GM23338 (cell line): ENCODE data around the gene ERICH3. TPM values are rescaled to one million over a fixed set of nuclear protein-coding genes. Genes with fewer than 3 reads are reported as not detected.

Experiments used
- ATAC-seq: fragments of 200-7000 bp; cut with Tn5 transposase; 3 replicates; pipeline ENCODE4 v1.9.1; 2020
- DNase-seq: peaks from one replicate; pipeline ENCODE4 v3.0.0-alpha.2; 2015; ENCODE audit warnings: low spot score
- H2AFZ ChIP-seq: fragments of 200-600 bp; sonication (generic); 2 replicates; pipeline ENCODE4 v1.8.0; 2016; ENCODE audit warnings: antibody characterized with exemption, mild to moderate bottlenecking, moderate library complexity
- H3F3A ChIP-seq: fragments of 200-600 bp; sonication (generic); replicated peaks from 2 replicates; pipeline ENCODE4 v1.8.0; 2017; ENCODE audit warnings: antibody characterized with exemption, mixed run types, low read depth
- H3K27ac ChIP-seq: fragments of 200-600 bp; sonication (generic); 2 replicates; pipeline ENCODE4 v1.6.1; 2016; ENCODE audit warnings: low read depth
- H3K27me3 ChIP-seq: fragments of 200-600 bp; sonication (generic); 2 replicates; pipeline ENCODE4 v1.8.0; 2016; ENCODE audit warnings: mild to moderate bottlenecking, mixed run types, moderate library complexity; ENCODE audit not compliant: insufficient read depth
- H3K36me3 ChIP-seq: fragments of 200-600 bp; sonication (generic); 2 replicates; pipeline ENCODE4 v1.8.0; 2016; ENCODE audit warnings: mild to moderate bottlenecking; ENCODE audit not compliant: insufficient read depth
- H3K4me1 ChIP-seq: fragments of 200-600 bp; sonication (generic); 2 replicates; pipeline ENCODE4 v1.8.0; 2016; ENCODE audit warnings: mild to moderate bottlenecking, moderate library complexity; ENCODE audit not compliant: insufficient read depth
- H3K4me2 ChIP-seq: fragments of 200-600 bp; sonication (generic); 2 replicates; pipeline ENCODE4 v1.7.1; 2017; ENCODE audit warnings: mixed run types
- H3K4me3 ChIP-seq: fragments of 200-600 bp; sonication (generic); 2 replicates; pipeline ENCODE4 v1.6.1; 2016; ENCODE audit warnings: mixed run types
- H3K79me2 ChIP-seq: fragments of 200-600 bp; sonication (generic); replicated peaks from 2 replicates; pipeline ENCODE4 v1.8.0; 2017; ENCODE audit warnings: mild to moderate bottlenecking; ENCODE audit not compliant: insufficient read depth
- H3K9me2 ChIP-seq: fragments of 200-600 bp; sonication (generic); 2 replicates; pipeline ENCODE4 v1.8.0; 2017; ENCODE audit not compliant: insufficient read depth
- H4K20me1 ChIP-seq: fragments of 200-600 bp; sonication (generic); replicated peaks from 2 replicates; pipeline ENCODE4 v1.8.0; 2017; ENCODE audit warnings: mild to moderate bottlenecking; ENCODE audit not compliant: insufficient read depth
- H3K27ac Mint-ChIP-seq: 2 replicates; pipeline ENCODE4 v1.8.0; 2020; ENCODE audit warnings: inconsistent platforms, mild to moderate bottlenecking, moderate library complexity, mixed read lengths
- H3K27me3 Mint-ChIP-seq: 3 replicates; pipeline ENCODE4 v1.8.0; 2022; ENCODE audit warnings: low read depth, mild to moderate bottlenecking, moderate library complexity, mixed read lengths, inconsistent platforms; ENCODE audit not compliant: insufficient read depth, poor library complexity
- H3K36me3 Mint-ChIP-seq: 3 replicates; pipeline ENCODE4 v1.8.0; 2021; ENCODE audit warnings: low read depth, mild to moderate bottlenecking, inconsistent platforms, moderate library complexity, mixed read lengths
- H3K4me1 Mint-ChIP-seq: 3 replicates; pipeline ENCODE4 v1.8.0; 2020; ENCODE audit warnings: mild to moderate bottlenecking, inconsistent platforms, mixed read lengths
- H3K4me3 Mint-ChIP-seq: 3 replicates; pipeline ENCODE4 v1.8.0; 2021; ENCODE audit warnings: moderate library complexity, mild to moderate bottlenecking, inconsistent platforms, mixed read lengths
- H3K9me3 Mint-ChIP-seq: 3 replicates; pipeline ENCODE4 v1.8.0; 2020; ENCODE audit warnings: moderate library complexity, mild to moderate bottlenecking, inconsistent platforms, mixed read lengths
- CREB1 ChIP-seq: fragments of 250-450 bp; sonication (Bioruptor Pico); IDR thresholded peaks from 2 replicates; pipeline ENCODE4 v1.5.0; 2020; ENCODE audit warnings: low read depth, mild to moderate bottlenecking, moderate library complexity
- ETS1 ChIP-seq: IDR thresholded peaks from 2 replicates; pipeline ENCODE4 v1.6.1; 2016; ENCODE audit warnings: antibody characterized with exemption
- NANOG ChIP-seq: IDR thresholded peaks from 2 replicates; pipeline ENCODE4 v1.6.1; 2016; ENCODE audit warnings: antibody characterized with exemption, borderline replicate concordance
- STAT1 ChIP-seq: IDR thresholded peaks from one replicate; pipeline ENCODE4 v1.6.1; 2016; ENCODE audit warnings: antibody characterized with exemption; ENCODE audit not compliant: unreplicated experiment
- ZNF114 ChIP-seq: fragments of 250-450 bp; sonication (Bioruptor Pico); IDR thresholded peaks from 2 replicates; pipeline ENCODE4 v1.5.0; 2020; ENCODE audit warnings: mild to moderate bottlenecking, moderate library complexity
- polyA plus RNA-seq: library from polyadenylated mRNA; unstranded; fragments of >200 nt; fragmentation: Nextera tagmentation; extraction: Ambion mirVana; gene quantifications from 2 replicates; pipeline ENCODE4 v1.2.1, GENCODE V29; 2016
- total RNA-seq: library from RNA; depleted of rRNA; stranded (reverse); fragments of >200 nt; shearing (Covaris generic); gene quantifications from 2 replicates; pipeline ENCODE4 v1.2.3, GENCODE V29; 2014
- TF ChIP-seq, protein P1 (sequence below): IDR thresholded peaks from one replicate; pipeline ENCODE4 v1.6.1; 2018; ENCODE audit warnings: antibody characterized with exemption; ENCODE audit not compliant: unreplicated experiment
- TF ChIP-seq, protein P2 (sequence below): fragments of 250-450 bp; sonication (Bioruptor Pico); IDR thresholded peaks from 2 replicates; pipeline ENCODE4 v1.5.0; 2020; ENCODE audit warnings: mild to moderate bottlenecking, moderate library complexity

Gene ERICH3
- total and polyA plus RNA-seq, 2 experiments from 2014 or later: not detected

DNA sequence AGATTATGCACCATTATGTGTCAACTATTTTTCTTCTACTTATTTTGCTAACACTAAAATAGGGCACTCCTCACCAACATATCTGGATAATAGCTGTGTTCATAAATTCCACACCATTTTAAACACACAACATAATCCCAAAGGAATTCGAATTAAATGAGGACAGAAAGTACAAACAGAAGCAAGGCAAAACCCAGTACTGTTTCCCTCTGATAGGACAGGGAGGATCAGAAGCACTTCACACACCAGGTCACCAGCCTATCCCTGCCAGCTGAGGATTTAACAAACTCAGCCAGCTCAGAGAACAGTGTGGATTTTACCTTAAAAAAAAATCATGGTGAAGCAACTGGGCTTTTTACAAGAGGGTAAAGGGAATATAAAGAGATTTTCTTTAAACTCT is 39.3 kb upstream of the ERICH3 start:
- Histone ChIP-seq H3K4me2 (no peak overlapping the region), H2AFZ (no peak overlapping the region), H3K4me3 (no peak overlapping the region), H3F3A (no peaks in the 10 kb centered on the region), H4K20me1 (no peaks in the 10 kb centered on the region; the same call in 1 of the 2 replicates), H3K79me2 (no peaks in the 10 kb centered on the region), H3K27me3 (no peaks in the 10 kb centered on the region), H3K4me1 (peaks cover 9% of the 10 kb centered on the region; the same call in 1 of the 2 replicates), H3K36me3 (0 out of 2 replicates have a peak, but pooled peaks cover 5% of the 10 kb centered on the region), H3K27ac (no peak overlapping the region), H3K9me2 (no peaks in the 10 kb centered on the region)
- TF ChIP-seq STAT1 (no peak), ETS1 (no peak), ZNF114 (CRISPR knock-in tag) (no peak)
- Mint-ChIP-seq H3K9me3 (no peaks in the 10 kb centered on the region), H3K36me3 (peaks cover 4% of the 10 kb centered on the region; the same call in 1 of the 3 replicates), H3K27me3 (no peaks in the 10 kb centered on the region), H3K4me3 (no peak overlapping the region), H3K4me1 (no peaks in the 10 kb centered on the region), H3K27ac (no peak overlapping the region)
- no peak for DNase-seq
- ATAC-seq: no peak

GRCh38 chr1:74703386-74704182 is 30.0 kb upstream of the ERICH3 start:
- no peaks in the 10 kb centered on the region for H3K9me3 Mint-ChIP-seq
- no peaks in the 10 kb centered on the region for H3K27me3 Mint-ChIP-seq
- H3K36me3 Mint-ChIP-seq: peaks cover 5% of the 10 kb centered on the region; the same call in 1 of the 3 replicates
- ATAC-seq: no peak
- TF ChIP-seq ZNF114 (CRISPR knock-in tag): no peak
- no peak for TF ChIP-seq CREB1 (CRISPR knock-in tag)
- no peak for TF ChIP-seq NANOG
- TF ChIP-seq, protein P1, sequence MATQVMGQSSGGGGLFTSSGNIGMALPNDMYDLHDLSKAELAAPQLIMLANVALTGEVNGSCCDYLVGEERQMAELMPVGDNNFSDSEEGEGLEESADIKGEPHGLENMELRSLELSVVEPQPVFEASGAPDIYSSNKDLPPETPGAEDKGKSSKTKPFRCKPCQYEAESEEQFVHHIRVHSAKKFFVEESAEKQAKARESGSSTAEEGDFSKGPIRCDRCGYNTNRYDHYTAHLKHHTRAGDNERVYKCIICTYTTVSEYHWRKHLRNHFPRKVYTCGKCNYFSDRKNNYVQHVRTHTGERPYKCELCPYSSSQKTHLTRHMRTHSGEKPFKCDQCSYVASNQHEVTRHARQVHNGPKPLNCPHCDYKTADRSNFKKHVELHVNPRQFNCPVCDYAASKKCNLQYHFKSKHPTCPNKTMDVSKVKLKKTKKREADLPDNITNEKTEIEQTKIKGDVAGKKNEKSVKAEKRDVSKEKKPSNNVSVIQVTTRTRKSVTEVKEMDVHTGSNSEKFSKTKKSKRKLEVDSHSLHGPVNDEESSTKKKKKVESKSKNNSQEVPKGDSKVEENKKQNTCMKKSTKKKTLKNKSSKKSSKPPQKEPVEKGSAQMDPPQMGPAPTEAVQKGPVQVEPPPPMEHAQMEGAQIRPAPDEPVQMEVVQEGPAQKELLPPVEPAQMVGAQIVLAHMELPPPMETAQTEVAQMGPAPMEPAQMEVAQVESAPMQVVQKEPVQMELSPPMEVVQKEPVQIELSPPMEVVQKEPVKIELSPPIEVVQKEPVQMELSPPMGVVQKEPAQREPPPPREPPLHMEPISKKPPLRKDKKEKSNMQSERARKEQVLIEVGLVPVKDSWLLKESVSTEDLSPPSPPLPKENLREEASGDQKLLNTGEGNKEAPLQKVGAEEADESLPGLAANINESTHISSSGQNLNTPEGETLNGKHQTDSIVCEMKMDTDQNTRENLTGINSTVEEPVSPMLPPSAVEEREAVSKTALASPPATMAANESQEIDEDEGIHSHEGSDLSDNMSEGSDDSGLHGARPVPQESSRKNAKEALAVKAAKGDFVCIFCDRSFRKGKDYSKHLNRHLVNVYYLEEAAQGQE: no peak
- TF ChIP-seq, protein P2, sequence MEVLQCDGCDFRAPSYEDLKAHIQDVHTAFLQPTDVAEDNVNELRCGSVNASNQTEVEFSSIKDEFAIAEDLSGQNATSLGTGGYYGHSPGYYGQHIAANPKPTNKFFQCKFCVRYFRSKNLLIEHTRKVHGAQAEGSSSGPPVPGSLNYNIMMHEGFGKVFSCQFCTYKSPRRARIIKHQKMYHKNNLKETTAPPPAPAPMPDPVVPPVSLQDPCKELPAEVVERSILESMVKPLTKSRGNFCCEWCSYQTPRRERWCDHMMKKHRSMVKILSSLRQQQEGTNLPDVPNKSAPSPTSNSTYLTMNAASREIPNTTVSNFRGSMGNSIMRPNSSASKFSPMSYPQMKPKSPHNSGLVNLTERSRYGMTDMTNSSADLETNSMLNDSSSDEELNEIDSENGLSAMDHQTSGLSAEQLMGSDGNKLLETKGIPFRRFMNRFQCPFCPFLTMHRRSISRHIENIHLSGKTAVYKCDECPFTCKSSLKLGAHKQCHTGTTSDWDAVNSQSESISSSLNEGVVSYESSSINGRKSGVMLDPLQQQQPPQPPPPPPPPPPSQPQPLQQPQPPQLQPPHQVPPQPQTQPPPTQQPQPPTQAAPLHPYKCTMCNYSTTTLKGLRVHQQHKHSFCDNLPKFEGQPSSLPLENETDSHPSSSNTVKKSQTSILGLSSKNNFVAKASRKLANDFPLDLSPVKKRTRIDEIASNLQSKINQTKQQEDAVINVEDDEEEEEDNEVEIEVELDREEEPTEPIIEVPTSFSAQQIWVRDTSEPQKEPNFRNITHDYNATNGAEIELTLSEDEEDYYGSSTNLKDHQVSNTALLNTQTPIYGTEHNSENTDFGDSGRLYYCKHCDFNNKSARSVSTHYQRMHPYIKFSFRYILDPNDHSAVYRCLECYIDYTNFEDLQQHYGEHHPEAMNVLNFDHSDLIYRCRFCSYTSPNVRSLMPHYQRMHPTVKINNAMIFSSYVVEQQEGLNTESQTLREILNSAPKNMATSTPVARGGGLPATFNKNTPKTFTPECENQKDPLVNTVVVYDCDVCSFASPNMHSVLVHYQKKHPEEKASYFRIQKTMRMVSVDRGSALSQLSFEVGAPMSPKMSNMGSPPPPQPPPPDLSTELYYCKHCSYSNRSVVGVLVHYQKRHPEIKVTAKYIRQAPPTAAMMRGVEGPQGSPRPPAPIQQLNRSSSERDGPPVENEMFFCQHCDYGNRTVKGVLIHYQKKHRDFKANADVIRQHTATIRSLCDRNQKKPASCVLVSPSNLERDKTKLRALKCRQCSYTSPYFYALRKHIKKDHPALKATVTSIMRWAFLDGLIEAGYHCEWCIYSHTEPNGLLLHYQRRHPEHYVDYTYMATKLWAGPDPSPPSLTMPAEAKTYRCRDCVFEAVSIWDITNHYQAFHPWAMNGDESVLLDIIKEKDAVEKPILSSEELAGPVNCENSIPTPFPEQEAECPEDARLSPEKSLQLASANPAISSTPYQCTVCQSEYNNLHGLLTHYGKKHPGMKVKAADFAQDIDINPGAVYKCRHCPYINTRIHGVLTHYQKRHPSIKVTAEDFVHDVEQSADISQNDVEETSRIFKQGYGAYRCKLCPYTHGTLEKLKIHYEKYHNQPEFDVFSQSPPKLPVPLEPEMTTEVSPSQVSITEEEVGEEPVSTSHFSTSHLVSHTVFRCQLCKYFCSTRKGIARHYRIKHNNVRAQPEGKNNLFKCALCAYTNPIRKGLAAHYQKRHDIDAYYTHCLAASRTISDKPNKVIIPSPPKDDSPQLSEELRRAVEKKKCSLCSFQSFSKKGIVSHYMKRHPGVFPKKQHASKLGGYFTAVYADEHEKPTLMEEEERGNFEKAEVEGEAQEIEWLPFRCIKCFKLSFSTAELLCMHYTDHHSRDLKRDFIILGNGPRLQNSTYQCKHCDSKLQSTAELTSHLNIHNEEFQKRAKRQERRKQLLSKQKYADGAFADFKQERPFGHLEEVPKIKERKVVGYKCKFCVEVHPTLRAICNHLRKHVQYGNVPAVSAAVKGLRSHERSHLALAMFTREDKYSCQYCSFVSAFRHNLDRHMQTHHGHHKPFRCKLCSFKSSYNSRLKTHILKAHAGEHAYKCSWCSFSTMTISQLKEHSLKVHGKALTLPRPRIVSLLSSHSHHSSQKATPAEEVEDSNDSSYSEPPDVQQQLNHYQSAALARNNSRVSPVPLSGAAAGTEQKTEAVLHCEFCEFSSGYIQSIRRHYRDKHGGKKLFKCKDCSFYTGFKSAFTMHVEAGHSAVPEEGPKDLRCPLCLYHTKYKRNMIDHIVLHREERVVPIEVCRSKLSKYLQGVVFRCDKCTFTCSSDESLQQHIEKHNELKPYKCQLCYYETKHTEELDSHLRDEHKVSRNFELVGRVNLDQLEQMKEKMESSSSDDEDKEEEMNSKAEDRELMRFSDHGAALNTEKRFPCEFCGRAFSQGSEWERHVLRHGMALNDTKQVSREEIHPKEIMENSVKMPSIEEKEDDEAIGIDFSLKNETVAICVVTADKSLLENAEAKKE (CRISPR knock-in tag): no peak
- H3K4me3 Mint-ChIP-seq: no peak overlapping the region
- Histone ChIP-seq H3K9me2 (no peaks in the 10 kb centered on the region), H3K4me1 (no peaks in the 10 kb centered on the region), H3K4me2 (no peak overlapping the region), H3K79me2 (no peaks in the 10 kb centered on the region), H2AFZ (no peak overlapping the region), H3K27ac (no peak overlapping the region), H3K36me3 (no peaks in the 10 kb centered on the region), H4K20me1 (0 out of 2 replicates have a peak, but pooled peaks cover 2% of the 10 kb centered on the region), H3K27me3 (no peaks in the 10 kb centered on the region), H3K4me3 (no peak overlapping the region), H3F3A (no peaks in the 10 kb centered on the region)
- no peak for DNase-seq
- no peaks in the 10 kb centered on the region for H3K4me1 Mint-ChIP-seq
- H3K27ac Mint-ChIP-seq: no peak overlapping the region
